IgD-negative memory B cell (primary cell): ENCODE data around the gene VDR. TPM values are rescaled to one million over a fixed set of nuclear protein-coding genes. Genes with fewer than 3 reads are reported as not detected.
"Not testable (repeated sequence)": the region's sequence is repeated elsewhere in the genome, so short reads cannot be mapped to it uniquely, and the experiment has no call there.

Experiments
- H3K27ac Mint-ChIP-seq, 3 donors: one replicate each; pipeline ENCODE4 v1.8.0; 2020 to 2022; ENCODE audit warnings: mild to moderate bottlenecking in 3 of 3, mixed read lengths in 3 of 3, moderate library complexity in 1 of 3
- H3K27me3 Mint-ChIP-seq: one replicate; pipeline ENCODE4 v1.8.0; 2021; ENCODE audit warnings: mixed read lengths
- H3K36me3 Mint-ChIP-seq: one replicate; pipeline ENCODE4 v1.8.0; 2020; ENCODE audit warnings: mild to moderate bottlenecking, mixed read lengths
- H3K4me1 Mint-ChIP-seq, 3 donors: one replicate each; pipeline ENCODE4 v1.8.0; 2020 to 2022; ENCODE audit warnings: mixed read lengths in 3 of 3, mild to moderate bottlenecking in 1 of 3
- H3K4me3 Mint-ChIP-seq, 4 donors: one replicate each; pipeline ENCODE4 v1.8.0; 2020 to 2022; ENCODE audit warnings: mild to moderate bottlenecking in 4 of 4, mixed read lengths in 4 of 4, moderate library complexity in 3 of 4
- H3K9me3 Mint-ChIP-seq, 3 donors: one replicate each; pipeline ENCODE4 v1.8.0; 2020 to 2021; ENCODE audit warnings: mixed read lengths in 3 of 3, mild to moderate bottlenecking in 1 of 3
- polyA plus RNA-seq: library from polyadenylated mRNA; unstranded; fragments of 300-500 nt; fragmentation: Illumina TruSeq; gene quantifications from one replicate; pipeline ENCODE4 v1.2.3, GENCODE V29; 2021

The VDR gene
- polyA plus RNA-seq, 1 donor from 2014 or later, result 0.61 TPM

DNA sequence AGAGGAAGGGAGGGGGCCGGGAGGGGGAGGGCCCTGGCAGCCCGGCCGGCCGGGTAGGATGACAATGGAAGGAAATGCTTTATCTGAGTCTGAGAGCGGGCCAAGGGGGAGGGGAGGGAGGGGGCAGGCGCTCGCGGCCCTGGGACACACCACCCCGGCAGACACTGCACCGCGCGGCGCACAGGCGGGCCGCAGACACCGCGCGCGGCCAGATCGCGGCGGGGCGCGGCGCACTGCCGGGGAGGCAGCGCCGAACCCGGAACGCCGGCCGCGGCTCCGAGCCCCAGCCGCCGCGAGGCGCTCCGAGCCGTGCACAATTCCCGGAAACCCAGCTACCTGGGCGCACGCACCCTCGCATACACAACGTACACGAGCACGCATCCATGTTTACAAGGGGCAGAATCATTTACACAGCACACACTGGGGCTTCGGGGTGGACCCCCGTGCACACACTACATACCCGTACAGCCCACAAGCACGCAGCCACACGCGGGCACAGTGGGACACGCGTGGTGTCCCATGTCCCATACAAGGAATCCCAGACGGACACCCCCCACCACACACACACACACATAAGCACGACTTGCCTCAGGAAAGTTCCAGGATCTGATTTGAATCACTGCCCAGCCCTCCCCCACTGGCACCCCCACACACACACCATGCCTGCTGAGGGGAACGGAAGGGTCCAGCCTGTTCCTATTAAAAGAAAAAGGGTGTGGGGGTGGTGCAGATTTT is 84.7 kb downstream of the VDR start, which contains the start of gene HDAC7:
TSS of gene HDAC7 (minus strand) at position 8 of the 735 bp plus-strand sequence. CDS start 118 bp downstream, outside the sequence.
- peaks cover 4% of the 10 kb centered on the region for H3K36me3 Mint-ChIP-seq
- peaks cover 51 to 57% (median 55%) of the 10 kb centered on the region in 3 donors for H3K4me1 Mint-ChIP-seq
- peak within 1 kb of the TSS; percentile 95 to 97 (median 96) for H3K27ac Mint-ChIP-seq
- peaks cover 2% of the 10 kb centered on the region for H3K27me3 Mint-ChIP-seq
- H3K9me3 Mint-ChIP-seq, result no peaks in the 10 kb centered on the region
- H3K4me3 Mint-ChIP-seq, result peak within 1 kb of the TSS; percentile 89 to 96 (median 92)

DNA sequence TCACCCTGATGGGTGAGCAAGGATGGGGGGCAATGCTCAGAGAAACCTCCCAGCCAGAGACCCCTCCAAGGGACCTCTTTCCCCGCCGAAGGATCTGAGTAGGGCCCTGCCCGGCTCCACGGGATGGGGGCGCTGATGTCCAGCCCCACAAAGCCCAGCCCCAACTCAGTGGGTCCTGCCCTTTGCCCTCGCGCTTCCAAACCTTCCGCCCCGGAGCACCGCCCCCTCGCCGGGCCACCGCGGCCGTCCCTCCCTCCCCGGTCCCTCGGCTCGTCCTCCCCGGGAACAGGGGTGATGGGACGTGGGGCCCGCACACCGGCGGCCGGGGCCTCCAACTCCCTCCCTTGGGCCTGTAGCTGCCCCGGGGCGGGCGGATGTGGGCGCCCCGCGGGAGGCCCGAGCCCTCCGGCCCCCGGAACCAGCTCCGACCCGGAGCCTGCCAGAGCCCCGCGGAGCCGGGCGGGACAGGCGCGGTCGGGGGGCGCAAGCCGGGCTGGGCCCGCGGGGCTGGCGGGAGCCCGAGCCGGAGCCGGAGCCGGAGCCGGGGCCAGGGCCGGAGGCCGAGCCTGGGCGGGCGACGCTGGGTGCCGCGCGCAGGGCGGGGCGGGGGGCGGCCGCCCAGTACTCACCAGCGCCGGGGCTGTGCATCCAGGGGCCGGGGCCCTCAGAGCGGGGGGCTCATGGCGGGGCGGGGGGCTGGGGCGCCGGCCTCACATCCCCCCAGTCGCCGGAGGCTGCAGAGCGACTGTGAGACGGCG is 85.5 kb downstream of the VDR start:
- Mint-ChIP-seq H3K4me1 (peaks cover 53 to 58% (median 58%) of the 10 kb centered on the region in 3 donors), H3K27ac (peak overlapping the region; percentile 95 to 97 (median 96)), H3K9me3 (no peaks in the 10 kb centered on the region), H3K27me3 (peaks cover 2% of the 10 kb centered on the region), H3K36me3 (peaks cover 6% of the 10 kb centered on the region), H3K4me3 (peak overlapping the region; percentile 88 to 96 (median 92))

DNA sequence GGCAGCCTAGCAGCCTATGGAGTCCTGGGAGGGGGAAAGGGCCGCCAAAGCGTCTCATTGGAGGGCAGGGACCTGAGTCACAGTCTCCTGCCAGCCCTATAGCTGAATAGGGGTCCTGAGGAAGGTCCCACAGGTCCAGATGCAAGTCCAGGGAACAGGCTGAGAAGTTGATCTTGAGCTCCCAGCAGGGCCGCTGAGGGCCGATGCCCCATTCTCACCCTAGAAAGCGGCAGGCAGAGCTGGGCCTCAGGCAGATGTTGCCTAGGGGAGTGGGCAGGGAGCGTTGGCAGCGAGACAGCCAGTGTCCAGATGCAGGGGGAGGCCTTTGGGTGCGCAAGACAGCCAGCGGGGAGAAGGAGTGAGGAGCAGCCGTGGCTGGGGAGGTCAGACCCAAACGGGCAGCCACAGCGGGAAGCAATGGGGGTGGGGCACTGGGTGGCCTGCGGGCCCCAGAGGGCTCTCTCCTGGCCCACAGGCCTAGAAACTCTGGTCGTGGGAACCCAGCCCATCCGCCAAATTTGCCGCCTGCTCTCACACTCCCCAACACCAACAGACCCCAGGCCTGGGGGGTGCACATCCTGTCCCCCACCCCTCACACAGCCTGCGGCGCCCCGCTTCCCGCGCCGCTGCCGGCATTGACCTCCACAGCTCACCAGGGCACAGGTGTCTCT is 86.2 kb downstream of the VDR start:
- Mint-ChIP-seq H3K27ac (peak overlapping the region; percentile 93 to 97 (median 95)), H3K4me1 (peaks cover 46 to 56% (median 56%) of the 10 kb centered on the region in 3 donors), H3K36me3 (peaks cover 6% of the 10 kb centered on the region), H3K9me3 (no peaks in the 10 kb centered on the region), H3K27me3 (peaks cover 2% of the 10 kb centered on the region), H3K4me3 (peak overlapping the region; percentile 88 to 96 (median 92))

DNA sequence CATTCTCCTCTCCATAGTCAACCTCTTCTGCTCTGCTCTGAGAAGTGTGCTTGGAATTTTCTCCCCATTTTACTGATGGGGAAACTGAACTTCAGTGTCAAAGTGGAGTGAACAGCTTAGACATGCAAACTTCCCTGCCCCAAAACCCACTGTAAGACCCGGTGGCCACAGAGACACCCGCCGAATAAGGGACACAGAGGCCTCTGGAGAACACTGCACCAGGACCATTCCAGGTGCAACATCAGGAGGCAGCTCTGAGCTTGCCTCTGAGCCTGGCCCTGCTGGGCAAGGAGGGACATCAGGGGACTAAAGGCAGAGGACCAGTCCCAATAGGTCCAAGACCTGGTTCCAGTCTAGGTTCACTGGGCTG is 86.8 kb downstream of the VDR start:
- H3K27me3 Mint-ChIP-seq, result peaks cover 2% of the 10 kb centered on the region
- peaks cover 6% of the 10 kb centered on the region for H3K36me3 Mint-ChIP-seq
- H3K4me3 Mint-ChIP-seq, result peak overlapping the region; percentile 88 to 96 (median 92)
- H3K9me3 Mint-ChIP-seq, result no peaks in the 10 kb centered on the region
- peak overlapping the region; percentile 93 to 97 (median 95) for H3K27ac Mint-ChIP-seq
- H3K4me1 Mint-ChIP-seq, result peaks cover 43 to 62% (median 56%) of the 10 kb centered on the region in 3 donors

DNA sequence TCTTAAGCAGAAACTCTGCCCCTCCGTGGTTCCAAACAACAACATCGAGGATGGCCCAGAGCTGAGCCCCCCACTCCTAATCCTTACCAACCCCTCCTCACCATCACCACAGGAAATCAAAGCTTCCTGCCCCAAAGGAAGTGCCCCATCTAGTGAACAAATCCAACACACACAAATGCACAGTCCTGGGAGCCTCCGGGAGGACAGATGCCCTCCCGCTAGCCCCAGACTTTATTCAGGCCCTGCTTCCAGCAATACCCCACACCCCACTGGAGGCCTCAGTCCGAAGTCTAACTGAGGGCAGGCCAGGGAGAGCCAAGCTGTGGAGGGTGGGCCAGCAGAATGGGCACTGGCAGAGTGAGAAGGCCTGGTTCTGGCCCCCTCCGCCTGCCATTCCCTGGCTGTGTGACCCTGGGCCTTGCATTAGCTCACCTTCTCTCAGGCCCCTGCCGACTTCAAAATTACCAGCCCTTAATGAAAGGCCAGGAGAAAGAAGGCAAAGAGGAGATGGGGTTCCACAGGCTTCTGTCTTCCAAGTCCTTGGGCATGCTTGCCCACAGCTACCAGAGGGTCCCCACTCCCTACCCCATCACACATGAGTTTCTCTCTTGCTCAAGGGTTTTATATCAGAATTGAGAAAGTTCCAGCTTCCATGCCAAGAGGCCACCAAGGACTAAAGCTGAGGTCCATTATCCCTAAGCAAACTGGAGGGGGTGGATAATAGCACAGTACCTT is 87.4 kb downstream of the VDR start:
- H3K4me3 Mint-ChIP-seq, result peak overlapping the region; percentile 66 to 96 (median 92)
- peaks cover 2% of the 10 kb centered on the region for H3K27me3 Mint-ChIP-seq
- H3K27ac Mint-ChIP-seq, result peak overlapping the region; percentile 91 to 97 (median 95)
- no peaks in the 10 kb centered on the region for H3K9me3 Mint-ChIP-seq
- H3K36me3 Mint-ChIP-seq, result peaks cover 6% of the 10 kb centered on the region
- H3K4me1 Mint-ChIP-seq, result peaks cover 40 to 63% (median 57%) of the 10 kb centered on the region in 3 donors

DNA sequence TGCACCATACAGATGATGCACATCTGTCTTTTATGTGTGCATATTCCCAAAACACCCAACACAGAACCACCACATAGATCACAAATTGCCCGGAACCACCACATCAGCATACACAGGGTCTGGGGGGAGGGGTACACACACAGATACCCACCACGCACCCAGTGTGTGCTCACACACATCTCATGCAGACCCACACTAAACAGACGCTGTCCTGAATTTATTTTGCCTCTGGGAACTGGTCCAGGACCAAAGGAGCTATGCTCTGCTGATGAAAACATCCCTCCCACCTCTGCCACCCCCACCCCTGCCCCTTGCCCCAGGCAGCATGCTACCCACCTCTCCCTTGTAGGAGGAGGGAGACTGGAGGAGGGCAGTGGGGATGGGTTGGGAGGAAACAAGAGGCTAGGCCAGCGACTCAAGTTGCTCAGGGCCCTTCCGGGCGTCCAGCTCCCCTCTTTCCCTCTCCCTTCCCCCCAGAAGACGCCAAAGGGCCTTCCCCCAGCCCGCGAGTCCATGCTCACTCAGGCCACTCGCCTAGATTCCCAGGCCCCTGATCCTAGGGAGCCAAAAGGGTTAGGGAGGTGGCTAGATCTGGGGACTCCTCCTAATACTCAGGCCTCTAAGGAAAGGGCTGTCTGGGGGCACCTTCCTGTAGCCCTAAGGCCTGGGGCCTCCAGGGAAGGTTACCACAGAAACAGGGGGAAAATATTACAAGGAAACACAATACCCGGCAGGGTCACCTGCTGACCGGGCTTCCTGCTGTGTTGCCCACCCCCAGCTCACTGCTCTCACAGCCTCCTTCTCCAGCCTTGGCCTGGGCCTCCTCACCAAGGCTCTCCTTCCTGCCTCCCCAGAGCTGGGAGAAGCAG is 88.2 kb downstream of the VDR start:
- peaks cover 6% of the 10 kb centered on the region for H3K36me3 Mint-ChIP-seq
- H3K27me3 Mint-ChIP-seq, result no peaks in the 10 kb centered on the region
- no peaks in the 10 kb centered on the region for H3K9me3 Mint-ChIP-seq
- peak overlapping the region; percentile 91 to 97 (median 96) for H3K27ac Mint-ChIP-seq
- H3K4me1 Mint-ChIP-seq, result peaks cover 47 to 62% (median 58%) of the 10 kb centered on the region in 3 donors
- peak overlapping the region; percentile 66 to 96 (median 92) for H3K4me3 Mint-ChIP-seq

DNA sequence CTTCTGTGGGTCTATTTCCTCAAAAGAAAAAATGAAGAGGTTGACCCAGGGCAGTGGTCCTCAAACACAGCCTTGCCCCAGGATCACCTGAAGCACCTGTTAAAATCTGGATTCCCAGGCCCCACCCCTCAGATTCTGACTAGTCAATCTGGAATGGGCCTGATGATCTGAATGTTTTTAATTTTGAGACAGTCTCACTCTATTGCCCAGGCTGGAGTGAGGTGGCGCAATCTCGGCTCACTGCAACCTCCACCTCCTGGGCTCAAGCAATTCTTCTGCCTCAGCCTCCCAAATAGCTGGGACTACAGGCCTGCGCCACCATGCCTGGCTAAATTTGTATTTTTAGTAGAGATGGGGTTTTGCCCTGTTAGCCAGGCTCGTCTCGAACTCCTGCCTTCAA is 89.3 kb downstream of the VDR start:
- H3K4me1 Mint-ChIP-seq, result peaks cover 52 to 67% (median 64%) of the 10 kb centered on the region in 3 donors
- not testable (repeated sequence) for H3K9me3 Mint-ChIP-seq, H3K36me3 Mint-ChIP-seq, H3K27me3 Mint-ChIP-seq
- peak overlapping the region; percentile 30 to 88 (median 49) for H3K4me3 Mint-ChIP-seq
- peak overlapping the region; percentile 88 to 97 (median 96) for H3K27ac Mint-ChIP-seq

DNA sequence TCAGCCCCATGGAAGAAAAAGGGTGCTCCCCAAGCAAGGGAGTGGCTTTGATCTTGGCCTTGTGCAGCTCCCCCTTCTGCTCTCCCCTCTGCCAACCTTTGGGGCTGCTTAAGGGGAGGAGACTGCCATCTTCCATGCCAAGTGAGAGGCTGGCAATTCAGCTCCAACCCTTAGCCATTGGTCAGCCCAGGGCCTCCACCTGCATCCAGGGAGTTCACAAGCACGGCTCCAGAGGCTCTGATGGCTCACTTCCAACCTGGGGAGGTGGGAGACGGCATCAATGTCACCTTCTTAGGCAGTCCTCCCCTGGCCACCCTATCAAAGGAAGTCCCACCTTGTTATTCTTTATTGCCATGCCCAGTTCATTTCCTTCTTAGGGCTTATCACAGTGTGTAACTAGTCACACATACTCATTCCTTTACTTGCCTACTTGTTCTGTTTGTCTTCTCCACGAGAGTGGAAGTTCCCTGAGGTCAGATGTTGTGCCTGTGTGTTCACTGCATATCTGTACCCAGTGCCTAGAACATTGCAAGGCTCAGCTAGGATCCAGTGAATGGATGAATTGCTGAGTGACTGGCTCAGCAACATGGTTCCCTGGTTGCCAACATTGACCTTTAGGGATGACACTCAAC is 90.1 kb downstream of the VDR start:
- Mint-ChIP-seq H3K9me3 (no peaks in the 10 kb centered on the region), H3K4me1 (peaks cover 55 to 71% (median 71%) of the 10 kb centered on the region in 3 donors), H3K27ac (peak overlapping the region; percentile 96 to 98 (median 97)), H3K4me3 (peak overlapping the region in 3 of 4 donors; percentile 48 to 91 (median 88)), H3K27me3 (no peaks in the 10 kb centered on the region), H3K36me3 (peaks cover 6% of the 10 kb centered on the region)

DNA sequence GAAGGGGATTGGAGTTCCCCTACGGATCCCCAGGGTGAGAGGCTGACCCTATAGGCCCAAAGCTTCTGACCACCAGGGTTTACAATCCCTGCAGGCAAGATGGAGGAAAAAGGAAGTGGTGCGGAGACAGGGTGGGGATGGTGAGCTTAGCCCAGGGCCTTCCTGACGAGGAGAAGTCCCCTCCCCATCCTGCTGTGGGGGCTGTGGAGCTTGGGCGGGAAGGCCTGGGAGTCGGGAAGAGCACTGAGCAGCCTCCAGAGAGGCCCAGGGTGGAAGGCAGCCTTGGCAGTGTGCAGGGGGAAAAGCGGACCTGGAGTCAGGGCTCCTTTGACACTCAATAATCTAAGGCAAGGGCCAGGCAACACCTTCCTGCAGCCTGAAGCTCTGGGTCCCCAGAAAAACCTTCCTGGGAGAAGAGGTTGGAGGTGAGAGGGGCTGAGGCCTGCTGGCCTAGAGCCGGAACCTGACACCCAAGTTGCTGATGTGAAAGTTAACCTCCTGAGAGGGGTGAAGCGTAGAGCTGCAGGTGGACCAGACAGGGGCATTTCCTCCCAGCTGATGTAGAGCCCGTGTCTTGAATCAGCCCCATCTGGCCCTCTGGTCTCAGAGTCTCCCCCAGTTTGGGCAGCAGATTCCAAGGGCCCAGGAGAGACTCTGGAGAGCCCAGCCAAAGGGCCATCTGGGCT is 91.1 kb downstream of the VDR start:
- Mint-ChIP-seq H3K36me3 (peaks cover 6% of the 10 kb centered on the region), H3K9me3 (no peaks in the 10 kb centered on the region), H3K4me1 (peaks cover 61 to 78% (median 78%) of the 10 kb centered on the region in 3 donors), H3K4me3 (peak overlapping the region; percentile 85 to 95 (median 90)), H3K27ac (peak overlapping the region; percentile 96 to 98 (median 97)), H3K27me3 (no peaks in the 10 kb centered on the region)

DNA sequence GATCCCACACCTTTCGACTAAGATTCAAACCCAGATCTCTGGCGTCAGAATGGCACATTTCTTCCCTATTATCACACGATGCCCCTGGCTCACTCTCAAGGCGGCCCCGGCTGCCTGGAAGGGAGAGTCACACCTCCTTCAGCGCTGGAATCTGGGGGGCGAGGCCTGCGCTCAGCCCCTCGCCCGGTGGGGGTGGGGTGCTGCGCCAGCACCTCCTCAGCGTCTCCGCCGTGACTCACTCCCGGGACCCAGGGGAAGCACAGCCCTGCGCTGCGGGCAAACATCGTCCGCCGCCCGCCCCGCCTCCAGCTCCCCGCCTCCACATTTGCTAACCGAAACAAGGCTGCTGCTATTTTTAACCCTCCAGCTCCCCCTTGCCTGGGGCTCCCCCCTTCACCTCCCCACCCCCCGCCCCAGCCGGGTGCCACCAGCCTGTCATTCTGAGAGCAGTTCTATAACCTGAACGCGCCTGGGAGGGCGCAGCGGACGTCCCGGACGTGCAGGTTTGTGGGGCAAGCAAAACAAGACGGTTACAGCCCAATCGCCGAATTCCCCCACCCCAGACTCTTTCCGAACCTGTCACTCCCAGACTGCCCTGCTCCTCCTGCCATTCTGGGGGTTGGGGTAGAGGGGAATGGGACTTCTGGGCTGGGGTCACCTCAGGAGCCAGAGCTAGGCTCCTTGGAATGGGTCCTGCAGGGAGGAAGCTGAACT is 91.8 kb downstream of the VDR start:
- no peaks in the 10 kb centered on the region for H3K9me3 Mint-ChIP-seq
- peaks cover 62 to 81% (median 76%) of the 10 kb centered on the region in 3 donors for H3K4me1 Mint-ChIP-seq
- H3K27me3 Mint-ChIP-seq, result no peaks in the 10 kb centered on the region
- H3K36me3 Mint-ChIP-seq, result peaks cover 6% of the 10 kb centered on the region
- peak overlapping the region; percentile 85 to 95 (median 90) for H3K4me3 Mint-ChIP-seq
- peak overlapping the region; percentile 96 to 98 (median 97) for H3K27ac Mint-ChIP-seq

DNA sequence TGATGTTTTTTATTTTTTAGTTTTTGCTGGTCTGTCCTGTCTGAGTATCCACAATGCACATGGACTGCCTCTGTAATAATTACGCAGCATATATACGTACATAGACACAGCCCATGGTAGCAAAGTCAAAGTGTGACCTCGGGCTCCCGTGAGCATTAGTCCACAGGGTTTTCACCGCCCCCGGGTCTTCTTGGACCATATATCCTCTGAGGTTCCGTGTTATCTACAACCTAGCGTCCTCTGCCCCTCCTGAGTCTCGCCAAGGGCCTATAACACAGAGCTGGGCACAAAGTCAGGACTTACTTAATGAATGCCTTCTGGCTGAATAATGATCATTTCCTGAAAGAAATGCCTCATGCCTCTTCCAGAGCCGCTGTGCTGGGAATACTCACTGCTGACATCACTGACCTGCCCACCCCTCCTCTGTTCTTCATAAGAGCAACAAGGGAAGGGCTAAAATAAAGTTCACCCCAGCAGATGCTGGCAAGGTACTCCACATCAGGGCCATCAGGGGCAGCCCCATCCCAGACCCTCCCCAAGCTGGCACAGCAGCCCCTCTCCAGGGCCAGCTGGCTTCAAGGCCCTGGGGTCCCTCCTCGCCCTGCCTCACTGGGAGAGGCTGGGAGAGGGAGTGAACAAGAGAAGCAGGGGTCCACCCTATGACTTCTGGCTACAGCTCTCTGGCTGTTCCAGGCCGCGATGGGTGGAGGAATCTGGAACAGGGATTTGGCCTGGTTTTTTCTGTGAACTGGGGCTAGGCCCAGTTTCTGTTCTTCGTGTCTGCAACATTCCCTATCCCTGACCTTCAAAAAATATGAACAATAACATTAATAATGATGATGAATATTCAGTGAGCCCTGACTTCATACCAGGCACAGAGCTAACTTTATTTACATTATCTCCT is 93.0 kb downstream of the VDR start:
- no peaks in the 10 kb centered on the region for H3K9me3 Mint-ChIP-seq
- peak overlapping the region; percentile 85 to 95 (median 90) for H3K4me3 Mint-ChIP-seq
- H3K27me3 Mint-ChIP-seq, result no peaks in the 10 kb centered on the region
- peaks cover 4% of the 10 kb centered on the region for H3K36me3 Mint-ChIP-seq
- peak overlapping the region; percentile 96 to 98 (median 97) for H3K27ac Mint-ChIP-seq
- H3K4me1 Mint-ChIP-seq, result peaks cover 62 to 82% (median 75%) of the 10 kb centered on the region in 3 donors
